ENCODE data around the gene UBTF.

Gene UBTF

GRCh38 chr17:44197107-44197506 lies 22.4 kb downstream of the UBTF start:
- no peak for DNase-seq (ENCODE audit: low spot score)

DNA sequence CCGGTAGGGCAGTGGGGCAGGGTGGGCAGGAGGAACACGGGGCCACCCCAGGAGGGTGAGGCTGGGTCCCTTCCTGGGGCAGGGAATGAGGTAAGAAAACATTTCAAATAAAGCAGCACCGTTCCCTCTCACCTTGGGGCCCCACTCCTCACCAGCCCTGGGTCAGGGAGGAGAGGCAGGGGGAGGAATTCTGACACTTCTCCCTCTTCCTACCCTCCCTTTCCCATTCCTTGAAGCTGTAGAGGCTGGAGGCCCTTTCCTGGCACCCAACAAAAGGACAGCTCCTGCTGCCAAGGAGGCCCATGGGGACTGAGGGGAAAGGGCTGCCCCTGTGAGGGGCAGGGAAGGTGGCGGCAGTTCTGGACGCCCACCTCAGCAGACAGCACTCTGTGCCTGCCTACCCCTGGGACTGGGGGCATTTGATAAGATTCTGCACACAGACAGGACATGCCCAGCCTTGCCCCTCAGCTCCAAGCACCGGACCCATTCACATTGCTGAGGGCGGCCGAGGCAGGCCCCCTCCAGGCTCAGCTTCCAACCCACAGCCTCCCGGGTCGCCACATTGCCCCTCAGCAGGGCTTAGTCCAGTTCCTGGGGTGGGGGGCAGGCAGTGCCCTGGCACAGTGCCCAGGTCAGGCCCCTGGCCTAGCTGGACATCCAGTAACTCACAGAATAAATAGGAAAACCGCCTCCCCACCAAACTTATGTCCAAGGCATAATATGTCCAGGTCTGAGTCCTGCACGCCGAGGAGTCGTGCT lies 26.0 kb downstream of the UBTF start:
- DNase-seq (ENCODE audit: low spot score) = no peak

DNA sequence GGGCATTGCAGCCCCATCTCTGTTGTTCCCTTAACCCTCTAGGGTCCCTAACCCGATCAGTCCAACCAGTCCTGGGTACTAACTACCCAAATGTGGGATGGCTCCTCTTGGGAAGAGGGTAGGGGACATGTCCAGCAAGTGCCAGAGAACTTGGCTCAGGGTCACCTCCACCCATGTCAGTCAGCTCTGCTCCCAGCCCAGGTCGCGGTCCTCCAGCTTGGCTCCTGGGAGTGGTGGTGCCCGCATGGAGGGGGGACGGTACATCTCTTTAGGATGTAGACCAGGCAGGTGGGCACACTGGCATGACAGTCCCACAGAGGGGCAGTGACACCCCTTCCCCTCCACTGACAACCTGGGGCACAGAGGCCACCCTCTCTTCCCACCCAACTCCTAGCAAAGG lies 26.7 kb downstream of the UBTF start:
- DNase-seq (ENCODE audit: low spot score) = no peak

DNA sequence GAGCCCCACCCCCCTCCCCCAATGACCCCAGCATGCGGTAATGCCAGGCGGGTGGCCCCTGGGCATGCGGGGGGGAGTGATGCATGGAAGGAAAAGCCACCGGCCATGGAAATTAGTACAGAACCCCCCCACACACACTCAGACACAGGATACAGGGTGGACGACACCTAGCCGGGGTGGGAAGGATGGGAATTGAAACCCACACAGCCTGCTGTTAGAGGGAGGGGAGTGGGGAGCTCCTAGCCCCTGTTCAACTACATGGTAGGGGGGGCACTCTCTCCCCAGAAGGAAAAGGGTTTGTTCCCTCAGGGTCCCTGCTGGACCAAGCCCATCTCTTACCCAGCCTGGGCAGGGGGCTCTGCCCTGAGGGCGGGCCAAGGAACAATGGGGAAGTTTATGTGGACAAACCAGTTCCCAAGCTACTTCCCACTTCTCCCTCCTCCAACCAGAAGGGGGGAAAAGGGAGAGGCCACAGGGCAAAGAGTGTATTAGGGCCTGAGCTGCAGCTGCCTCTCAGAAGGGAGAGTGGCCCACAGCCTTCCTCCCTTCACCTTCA lies 27.5 kb downstream of the UBTF start:
- no peak for DNase-seq (ENCODE audit: low spot score)

DNA sequence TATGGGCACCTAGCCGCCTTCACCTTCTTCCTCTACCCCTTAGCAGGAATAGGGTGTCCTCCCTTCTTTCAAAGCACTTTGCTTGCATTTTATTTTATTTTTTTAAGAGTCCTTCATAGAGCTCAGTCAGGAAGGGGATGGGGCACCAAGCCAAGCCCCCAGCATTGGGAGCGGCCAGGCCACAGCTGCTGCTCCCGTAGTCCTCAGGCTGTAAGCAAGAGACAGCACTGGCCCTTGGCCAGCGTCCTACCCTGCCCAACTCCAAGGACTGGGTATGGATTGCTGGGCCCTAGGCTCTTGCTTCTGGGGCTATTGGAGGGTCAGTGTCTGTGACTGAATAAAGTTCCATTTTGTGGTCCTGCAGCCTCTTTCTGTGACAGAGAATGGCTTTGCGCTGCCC lies 28.1 kb downstream of the UBTF start:
- DNase-seq (ENCODE audit: low spot score) = no peak

DNA sequence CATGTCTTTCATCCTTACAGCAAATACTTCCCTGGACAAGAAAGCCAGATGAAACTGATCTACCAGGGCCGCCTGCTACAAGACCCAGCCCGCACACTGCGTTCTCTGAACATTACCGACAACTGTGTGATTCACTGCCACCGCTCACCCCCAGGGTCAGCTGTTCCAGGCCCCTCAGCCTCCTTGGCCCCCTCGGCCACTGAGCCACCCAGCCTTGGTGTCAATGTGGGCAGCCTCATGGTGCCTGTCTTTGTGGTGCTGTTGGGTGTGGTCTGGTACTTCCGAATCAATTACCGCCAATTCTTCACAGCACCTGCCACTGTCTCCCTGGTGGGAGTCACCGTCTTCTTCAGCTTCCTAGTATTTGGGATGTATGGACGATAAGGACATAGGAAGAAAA lies 29.0 kb downstream of the UBTF start:
- DNase-seq (ENCODE audit: low spot score) = no peak

GRCh38 chr17:44188576-44189403 lies 30.7 kb downstream of the UBTF start:
- DNase-seq (ENCODE audit: low spot score) = no peak

DNA sequence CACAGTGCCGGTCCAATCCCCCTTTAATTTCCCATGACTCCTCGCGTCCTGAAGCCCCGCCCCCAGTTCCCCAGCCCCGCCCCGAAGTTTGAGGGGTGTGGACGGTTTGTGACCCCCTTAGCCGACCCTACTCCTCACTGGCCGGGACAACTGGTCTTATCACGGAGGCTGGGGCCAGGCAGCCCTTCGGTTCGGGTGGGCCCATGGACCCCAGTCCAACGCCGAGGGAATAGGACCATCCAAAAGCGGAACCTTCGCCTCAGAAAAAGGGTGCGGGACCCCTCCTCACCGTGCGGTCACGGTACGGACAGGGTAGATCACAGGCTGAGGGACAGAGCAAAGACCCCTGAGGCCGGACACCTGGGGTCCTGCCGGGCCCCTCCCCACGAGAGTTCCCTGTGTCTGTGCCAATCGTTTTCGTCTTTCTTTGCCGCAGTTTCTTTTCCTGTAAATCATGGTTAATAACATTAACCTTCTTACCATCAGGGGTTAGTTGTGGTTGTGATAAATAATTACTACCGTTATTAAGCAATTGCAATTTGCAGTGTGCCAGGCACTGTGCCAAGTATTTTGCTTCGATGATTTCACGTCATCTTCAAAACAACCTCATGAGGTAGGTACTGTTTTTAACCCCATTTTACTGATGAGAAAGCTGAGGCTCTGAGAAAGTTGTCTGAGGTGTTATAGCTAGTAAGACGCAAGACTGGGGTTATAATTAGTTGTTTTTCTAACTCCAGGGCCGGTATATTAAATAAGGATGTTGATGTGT lies 32.2 kb downstream of the UBTF start:
- no peak for DNase-seq (ENCODE audit: low spot score)

DNA sequence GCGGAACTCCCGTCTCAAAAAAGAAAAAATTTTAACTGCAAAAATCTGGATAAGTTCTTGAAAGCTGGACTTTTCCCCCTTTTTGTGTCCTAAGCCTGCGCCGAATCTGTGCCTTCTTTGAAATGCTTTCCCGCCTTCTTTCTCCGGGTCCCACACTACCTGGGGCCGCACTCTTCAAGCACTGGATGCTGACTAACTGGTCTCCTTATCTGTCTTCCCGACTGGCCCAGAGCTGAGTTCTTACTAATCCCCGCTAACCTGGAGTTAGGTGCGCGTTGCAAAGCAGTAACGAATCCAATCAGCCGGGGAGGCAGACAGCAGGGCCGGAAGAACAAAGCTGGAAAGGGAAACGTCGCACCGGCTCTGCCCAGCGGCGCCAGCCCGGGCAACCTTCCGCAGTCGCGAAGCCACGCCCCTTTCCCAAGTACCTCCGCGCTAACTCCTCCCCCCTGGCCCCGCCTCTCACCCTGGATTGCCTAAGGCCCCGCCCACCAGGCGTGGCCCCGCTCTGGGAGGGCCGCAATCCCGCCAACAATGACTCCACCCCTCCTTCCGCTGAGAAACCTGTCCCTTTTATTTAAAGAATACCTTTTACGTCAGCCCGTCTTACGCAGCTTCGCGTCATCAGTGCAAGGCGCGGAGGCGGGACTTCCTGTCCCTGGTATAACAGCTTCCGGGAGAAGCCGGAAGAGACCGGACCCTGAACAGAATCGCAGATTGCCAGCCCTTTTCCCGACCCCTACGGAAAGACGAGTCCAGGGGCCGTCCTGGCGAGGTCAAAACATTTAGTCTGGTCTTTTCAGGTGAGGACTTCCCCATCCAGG lies 33.0 kb downstream of the UBTF start, which contains the start of gene TMUB2:
TSS of gene TMUB2 (plus strand) at position 666 of the 824 bp plus-strand sequence. CDS start 737 bp downstream, outside the sequence.
- DNase-seq (ENCODE audit: low spot score) = peak; percentile 100

DNA sequence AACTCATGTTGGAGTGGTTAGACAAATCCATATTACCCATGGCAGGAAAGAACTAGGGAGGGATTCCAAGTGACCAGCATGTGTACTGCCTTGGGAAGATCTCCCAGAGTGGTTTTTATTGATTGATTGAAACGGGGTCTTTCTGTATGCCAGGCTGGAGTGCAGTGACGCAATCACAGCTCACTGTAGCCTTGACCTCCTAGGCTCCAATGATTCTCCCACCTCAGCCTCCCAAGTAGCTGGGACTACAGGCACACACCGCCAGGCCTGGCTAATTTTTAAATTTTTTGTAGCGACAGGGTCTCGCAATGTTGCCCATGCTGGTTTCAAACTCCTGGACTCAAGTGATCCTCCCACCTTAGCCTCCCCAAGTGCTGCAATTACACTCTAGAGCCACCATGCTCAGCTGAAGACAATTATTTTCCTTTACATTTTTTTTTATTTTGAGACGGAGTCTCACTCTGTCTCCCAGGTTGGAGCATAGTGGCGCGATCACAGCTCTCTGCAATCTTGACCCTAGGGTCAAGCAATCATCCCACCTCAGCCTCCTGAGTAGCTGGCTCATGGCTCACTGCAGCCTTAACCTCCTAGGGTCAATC lies 35.2 kb downstream of the UBTF start:
- DNase-seq (ENCODE audit: low spot score) = no peak

DNA sequence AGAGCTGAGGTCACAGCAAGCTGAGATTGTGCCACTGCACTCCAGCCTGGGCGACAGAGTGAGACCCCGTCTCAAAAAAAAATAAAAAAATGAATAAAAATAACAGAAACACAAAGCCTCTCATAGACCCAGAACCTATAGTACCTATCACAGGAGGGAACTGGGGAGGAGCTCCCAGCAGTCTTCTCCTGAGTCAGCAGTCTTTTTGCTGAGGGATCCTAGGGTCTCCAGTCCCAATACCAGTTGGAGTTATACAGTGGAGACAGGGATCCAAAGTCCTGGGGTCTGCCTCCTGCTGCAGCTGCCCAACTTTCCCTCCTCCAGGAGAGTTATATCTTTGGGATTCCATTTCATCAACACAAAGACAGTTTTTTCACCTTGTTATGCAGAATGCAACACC lies 36.5 kb downstream of the UBTF start:
- no peak for DNase-seq (ENCODE audit: low spot score)

GRCh38 chr17:44178133-44178532 lies 41.3 kb downstream of the UBTF start:
- no peak for DNase-seq (ENCODE audit: low spot score)

DNA sequence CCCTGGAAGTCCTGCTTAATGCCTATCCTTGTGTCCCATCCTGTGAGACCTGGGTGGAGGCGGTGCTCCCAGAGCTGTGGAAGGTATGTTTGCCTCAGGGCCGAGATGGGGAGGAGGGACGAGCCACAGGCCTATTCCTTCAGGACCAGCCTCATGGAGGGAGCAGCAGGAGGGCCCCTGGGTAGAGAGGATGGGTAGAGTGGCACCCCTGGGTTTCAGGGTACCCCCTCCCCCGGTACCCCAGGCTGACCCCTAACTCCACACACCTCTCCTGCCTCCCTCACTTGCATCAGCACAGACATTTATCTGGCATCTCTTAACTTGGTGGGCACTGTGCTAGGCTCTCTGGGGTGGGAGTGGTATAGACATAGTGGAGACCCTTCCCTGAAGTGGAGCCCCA lies 41.8 kb downstream of the UBTF start:
- no peak for DNase-seq (ENCODE audit: low spot score)

DNA sequence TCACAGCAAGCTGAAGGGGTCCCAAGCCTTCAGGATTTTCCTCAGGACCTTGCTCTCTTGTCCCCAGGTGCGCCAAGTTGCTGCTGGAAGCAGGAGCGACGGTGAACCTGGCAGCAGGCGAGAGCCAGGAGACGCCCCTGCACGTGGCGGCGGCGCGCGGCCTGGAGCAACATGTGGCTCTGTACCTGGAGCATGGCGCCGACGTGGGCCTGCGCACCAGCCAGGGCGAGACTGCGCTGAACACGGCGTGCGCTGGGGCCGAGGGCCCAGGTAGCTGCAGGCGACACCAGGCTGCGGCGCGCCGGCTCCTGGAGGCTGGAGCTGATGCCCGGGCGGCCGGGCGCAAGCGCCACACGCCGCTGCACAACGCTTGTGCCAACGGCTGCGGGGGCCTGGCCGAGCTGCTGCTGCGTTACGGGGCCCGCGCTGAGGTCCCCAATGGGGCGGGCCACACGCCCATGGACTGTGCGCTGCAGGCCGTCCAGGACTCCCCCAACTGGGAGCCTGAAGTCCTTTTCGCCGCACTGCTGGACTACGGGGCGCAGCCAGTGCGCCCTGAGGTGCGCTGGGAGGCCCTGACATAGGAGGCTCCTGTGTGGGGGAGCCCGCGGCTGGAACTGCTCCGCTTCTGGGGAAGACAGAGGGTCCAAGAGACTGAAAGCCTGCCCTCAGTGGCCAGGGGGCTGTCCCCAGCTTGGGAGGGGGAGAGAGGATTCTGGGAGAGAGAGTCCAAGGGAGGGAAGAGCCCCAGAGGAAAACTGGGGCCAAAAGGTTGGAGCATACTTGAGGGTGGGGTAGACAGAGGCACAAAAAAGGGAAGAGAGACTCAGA lies 42.6 kb downstream of the UBTF start:
- DNase-seq (ENCODE audit: low spot score) = no peak

DNA sequence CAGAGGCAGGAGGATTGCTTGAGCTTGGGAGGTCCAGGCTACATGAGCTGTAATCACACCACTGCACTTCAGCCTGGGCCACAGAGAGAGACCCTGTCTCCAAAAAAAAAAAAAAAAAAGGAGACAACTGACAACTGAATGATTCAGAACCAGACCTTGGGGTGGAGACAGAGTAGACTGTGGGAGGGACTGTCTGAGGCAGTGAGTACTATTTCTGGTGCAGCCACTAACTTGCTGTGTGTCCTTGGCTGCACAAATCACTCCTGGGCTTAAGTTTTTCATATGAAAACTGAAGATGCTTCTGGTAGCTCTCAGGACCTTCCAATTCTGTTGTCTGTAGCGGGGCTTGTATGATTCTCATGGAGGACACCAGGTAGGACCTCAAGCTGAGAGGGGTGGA lies 43.2 kb downstream of the UBTF start:
- DNase-seq (ENCODE audit: low spot score) = no peak

GRCh38 chr17:44174427-44174826 lies 45.0 kb downstream of the UBTF start:
- DNase-seq (ENCODE audit: low spot score) = no peak

GRCh38 chr17:44171931-44172455 lies 47.5 kb downstream of the UBTF start:
- no peak for DNase-seq (ENCODE audit: low spot score)

DNA sequence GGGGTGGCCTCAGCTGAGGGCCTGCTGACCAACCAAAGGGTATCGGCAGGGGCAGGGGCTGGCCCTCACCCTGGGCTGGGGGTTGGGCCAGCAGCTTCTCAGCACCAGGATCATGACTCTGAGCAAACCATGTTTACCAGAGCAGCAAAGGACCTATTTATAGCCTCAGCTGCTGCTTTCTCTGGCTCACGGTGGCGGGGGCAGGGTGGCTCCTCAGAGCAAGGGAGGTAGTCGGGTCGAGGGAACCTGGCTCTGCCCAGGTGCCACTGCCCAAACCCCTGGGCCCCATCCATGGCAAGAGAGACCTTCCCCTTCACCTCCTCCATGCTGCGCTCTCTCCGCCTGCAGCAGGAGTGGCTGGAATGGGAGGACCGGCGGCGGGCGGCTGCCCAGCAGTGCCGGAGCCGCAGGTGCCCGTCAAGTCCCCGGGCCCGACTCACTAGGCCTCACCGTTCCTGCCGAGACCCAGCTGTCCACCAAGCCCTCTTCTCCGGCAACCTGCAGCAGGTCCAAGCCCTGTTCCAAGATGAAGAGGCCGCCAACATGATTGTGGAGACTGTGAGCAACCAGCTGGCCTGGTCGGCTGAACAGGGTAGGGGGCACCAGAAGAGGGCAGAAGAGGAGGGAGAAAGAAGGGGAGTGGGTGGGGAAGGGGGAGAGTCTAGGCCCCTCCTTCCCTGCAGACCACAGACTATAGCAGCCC lies 48.8 kb downstream of the UBTF start, which contains the start of gene ASB16:
TSS of gene ASB16 (plus strand) at position 206 of the 703 bp plus-strand sequence. CDS start at position 292, 86 bp downstream.
- DNase-seq (ENCODE audit: low spot score) = no peak

- DNase-seq (ENCODE audit: low spot score) = no peak
Observed at GRCh38 chr17:44170135-44170498, 49.4 kb downstream of the UBTF start.
